ENCODE measurements around the gene LAMC2.
"Not testable (repeated sequence)": the region's sequence is repeated elsewhere in the genome, so short reads cannot be mapped to it uniquely, and the experiment has no call there.

The LAMC2 gene

GRCh38 chr1:183263886-183264602, 78.0 kb downstream of the LAMC2 start:
- no peak for DNase-seq (ENCODE audit: low read depth, low spot score)

- DNase-seq (ENCODE audit: low read depth, low spot score), result no peak
Measured at GRCh38 chr1:183267646-183268431, 81.8 kb downstream of the LAMC2 start.

- no peak for DNase-seq (ENCODE audit: low read depth, low spot score)
Measured at GRCh38 chr1:183270541-183271141, 84.6 kb downstream of the LAMC2 start.

- no peak for DNase-seq (ENCODE audit: low read depth, low spot score)
Measured at GRCh38 chr1:183272390-183272848, 86.4 kb downstream of the LAMC2 start.

GRCh38 chr1:183273300-183273699, 87.2 kb downstream of the LAMC2 start:
- no peak for DNase-seq (ENCODE audit: low read depth, low spot score)

GRCh38 chr1:183273984-183274383, 87.9 kb downstream of the LAMC2 start:
- not testable (repeated sequence) for DNase-seq (ENCODE audit: low read depth, low spot score)

GRCh38 chr1:183274836-183275235, 88.8 kb downstream of the LAMC2 start:
- DNase-seq (ENCODE audit: low read depth, low spot score), result no peak

GRCh38 chr1:183275322-183275721, 89.3 kb downstream of the LAMC2 start:
- no peak for DNase-seq (ENCODE audit: low read depth, low spot score)

GRCh38 chr1:183276386-183277080, 90.5 kb downstream of the LAMC2 start:
- no peak for DNase-seq (ENCODE audit: low read depth, low spot score)

- no peak for DNase-seq (ENCODE audit: low read depth, low spot score)
Measured at GRCh38 chr1:183277821-183278738, 92.0 kb downstream of the LAMC2 start.

- DNase-seq (ENCODE audit: low read depth, low spot score), result no peak
Measured at GRCh38 chr1:183278739-183279591, 92.9 kb downstream of the LAMC2 start.

- no peak for DNase-seq (ENCODE audit: low read depth, low spot score)
Measured at GRCh38 chr1:183279835-183280234, 93.8 kb downstream of the LAMC2 start.

- DNase-seq (ENCODE audit: low read depth, low spot score), result no peak
Measured at GRCh38 chr1:183281039-183281438, 95.0 kb downstream of the LAMC2 start.

GRCh38 chr1:183281553-183282091, 95.6 kb downstream of the LAMC2 start:
- DNase-seq (ENCODE audit: low read depth, low spot score), result peak; percentile 21

GRCh38 chr1:183282101-183282855, 96.2 kb downstream of the LAMC2 start:
- DNase-seq (ENCODE audit: low read depth, low spot score), result no peak

GRCh38 chr1:183283286-183283685, 97.2 kb downstream of the LAMC2 start:
- DNase-seq (ENCODE audit: low read depth, low spot score), result no peak

GRCh38 chr1:183284086-183284485, 98.0 kb downstream of the LAMC2 start:
- DNase-seq (ENCODE audit: low read depth, low spot score), result no peak

- no peak for DNase-seq (ENCODE audit: low read depth, low spot score)
Measured at GRCh38 chr1:183285256-183285655, 99.2 kb downstream of the LAMC2 start.

GRCh38 chr1:183285746-183286145, 99.7 kb downstream of the LAMC2 start:
- DNase-seq (ENCODE audit: low read depth, low spot score), result no peak
